A549 (cell line): ENCODE measurements around the gene SLC39A11. TPM values are rescaled to one million over a fixed set of nuclear protein-coding genes. Genes with fewer than 3 reads are reported as not detected.

Source experiments
- ATAC-seq, 2 experiments: fragments of 200-7000 bp in 1 of 2; fragments of >200 bp in 1 of 2; cut with Nextera tagmentation in 1 of 2; cut with Tn5 transposase in 1 of 2; 3 replicates each; pipeline versions ENCODE4 v1.8.0 to v1.9.1; 2018 to 2020; ENCODE audit warnings: mild to moderate bottlenecking in 1 of 2, moderate library complexity in 1 of 2
- CTCF ChIA-PET: fragments of 300-600 bp; sonication (Branson Sonifier 250); formaldehyde crosslinking; extraction: SDS; loops from one replicate; lab custom pipeline; 2021; ENCODE audit warnings: antibody characterized with exemption, inconsistent platforms; lab: Yijun Ruan, JAX
- POLR2A ChIA-PET: fragments of 350-600 bp; formaldehyde crosslinking; extraction: SDS; loops from one replicate; lab custom pipeline; 2021; ENCODE audit warnings: antibody characterized with exemption, inconsistent platforms; lab: Yijun Ruan, JAX
- DNase-seq, 2 experiments: peaks; one replicate each; pipeline versions ENCODE4 v3.0.0 to v3.0.0-alpha.2; 2011 to 2016; ENCODE audit warnings: low read depth in 1 of 2, low spot score in 1 of 2
- FAIRE-seq: peaks from 2 replicates; lab custom pipeline; 2011; peaks lifted over from hg19 to GRCh38; lab: Jason Lieb, UNC
- H3K27ac ChIP-seq, 2 experiments: fragments of >200 bp; sonication (Bioruptor Twin); formaldehyde crosslinking; 3 replicates each; pipeline ENCODE4 v1.5.1; 2016 to 2017
- H3K4me1 ChIP-seq: fragments of >200 bp; sonication (Bioruptor Twin); formaldehyde crosslinking; 3 replicates; pipeline ENCODE4 v1.6.1; 2016
- H3K4me2 ChIP-seq: fragments of >200 bp; sonication (Bioruptor Twin); formaldehyde crosslinking; 3 replicates; pipeline ENCODE4 v1.6.1; 2016
- H3K4me3 ChIP-seq: fragments of >200 bp; sonication (Bioruptor Twin); formaldehyde crosslinking; 3 replicates; pipeline ENCODE4 v1.5.1; 2016
- H3K9me3 ChIP-seq: fragments of >200 bp; sonication (Bioruptor Twin); formaldehyde crosslinking; 3 replicates; pipeline ENCODE4 v1.6.1; 2016
- CBX8 ChIP-seq: fragments of 200-600 bp; sonication (generic); IDR thresholded peaks from 2 replicates; pipeline ENCODE4 v1.6.1; 2016
- CEBPB ChIP-seq, 2 experiments: fragments of >200 bp in 1 of 2; sonication (Bioruptor Twin) in 1 of 2; formaldehyde crosslinking in 1 of 2; IDR thresholded peaks; 2 replicates each; pipeline ENCODE4 v1.6.1; 2012 to 2016
- EP300 ChIP-seq, 2 experiments: fragments of >200 bp; sonication (Bioruptor Twin); formaldehyde crosslinking; IDR thresholded peaks; 2 replicates in 1 of 2; 3 replicates in 1 of 2; pipeline ENCODE4 v1.6.1; 2016 to 2017
- FOSL2 ChIP-seq, 2 experiments: fragments of 450-650 bp in 1 of 2; fragments of >200 bp in 1 of 2; sonication (Bioruptor Twin) in 1 of 2; formaldehyde crosslinking; IDR thresholded peaks; 2 replicates each; pipeline versions ENCODE4 v1.5.0 to v1.6.1; 2016 to 2020; ENCODE audit warnings: mild to moderate bottlenecking in 1 of 2, moderate library complexity in 1 of 2
- FOXS1 ChIP-seq: fragments of 250-450 bp; sonication (Bioruptor Pico); IDR thresholded peaks from 2 replicates; pipeline ENCODE4 v1.5.0; 2020; ENCODE audit warnings: mild to moderate bottlenecking, moderate library complexity
- GATA3 ChIP-seq: IDR thresholded peaks from 2 replicates; pipeline ENCODE4 v1.6.1; 2012; ENCODE audit warnings: borderline replicate concordance
- HDAC2 ChIP-seq: fragments of 200-600 bp; sonication (generic); IDR thresholded peaks from 2 replicates; pipeline ENCODE4 v1.6.1; 2016
- HEYL ChIP-seq: fragments of 250-450 bp; sonication (Bioruptor Pico); IDR thresholded peaks from 2 replicates; pipeline ENCODE4 v1.8.0; 2021; ENCODE audit warnings: mild to moderate bottlenecking, moderate library complexity
- JUN ChIP-seq, 2 experiments: fragments of >200 bp; sonication (Bioruptor Twin); formaldehyde crosslinking; IDR thresholded peaks; 2 replicates in 1 of 2; 3 replicates in 1 of 2; pipeline ENCODE4 v1.6.1; 2016 to 2017
- JUNB ChIP-seq: fragments of >200 bp; sonication (Bioruptor Twin); formaldehyde crosslinking; IDR thresholded peaks from 2 replicates; pipeline ENCODE4 v1.6.1; 2016
- MYC ChIP-seq: IDR thresholded peaks from 2 replicates; pipeline ENCODE4 v1.6.1; 2012; ENCODE audit warnings: mild to moderate bottlenecking, inconsistent platforms, low read length, improper control_type of control experiment, borderline replicate concordance
- NR3C1 ChIP-seq: fragments of >200 bp; sonication (Bioruptor Twin); formaldehyde crosslinking; IDR thresholded peaks from 3 replicates; pipeline ENCODE4 v1.6.1; 2017
- POLR2AphosphoS2 ChIP-seq: conservative IDR thresholded peaks from 2 replicates; pipeline ENCODE4 v1.6.1; 2012; ENCODE audit warnings: low read length, improper control_type of control experiment, inconsistent platforms
- RAD21 ChIP-seq, 2 experiments: fragments of >200 bp in 1 of 2; sonication (Bioruptor Twin) in 1 of 2; formaldehyde crosslinking in 1 of 2; IDR thresholded peaks in 1 of 2; conservative IDR thresholded peaks in 1 of 2; 2 replicates in 1 of 2; 3 replicates in 1 of 2; pipeline ENCODE4 v1.6.1; 2012 to 2018; ENCODE audit warnings: inconsistent platforms in 1 of 2
- REST ChIP-seq: fragments of 200-600 bp; sonication (generic); IDR thresholded peaks from 2 replicates; pipeline ENCODE4 v1.6.1; 2016; ENCODE audit warnings: antibody characterized with exemption, mild to moderate bottlenecking, moderate library complexity
- SMC3 ChIP-seq: fragments of >200 bp; sonication (Bioruptor Twin); formaldehyde crosslinking; IDR thresholded peaks from 3 replicates; pipeline ENCODE4 v1.6.1; 2018; ENCODE audit warnings: inconsistent platforms
- WGBS: methylation state at CpG from one replicate; pipeline ENCODE4 v1.1.6; 2017; ENCODE audit errors: missing lambda C conversion rate; 5-methylcytosine and 5-hydroxymethylcytosine counted together
- polyA plus RNA-seq, 4 experiments: library from polyadenylated mRNA; depleted of rRNA in 3 of 4; stranded (reverse); fragments of >200 nt; fragmentation: RNase III in 1 of 4; extraction: RNeasy Plus Mini Kit Qiagen cat#74134 plus additional on column Dnase treatment in 1 of 4; gene quantifications; 2 replicates in 3 of 4; 3 replicates in 1 of 4; pipeline ENCODE4 v1.2.3, GENCODE V29; 2011 to 2017

Gene SLC39A11
- polyA plus RNA-seq, 2 of the 4 experiments (the other 2 are of a cell fraction), result 18.4 to 25.2 TPM

GRCh38 chr17:72922219-72922618, 170.3 kb downstream of the SLC39A11 start:
- WGBS, result 86% methylated on average over 3 of the region's 3 CpGs
- H3K27ac ChIP-seq, result no peak overlapping the region
- POLR2A ChIA-PET, result no interaction called here
- TF ChIP-seq SMC3, result no peak
- TF ChIP-seq NR3C1, result no peak
- TF ChIP-seq CEBPB (IDR thresholded peaks at IDR 0.05), result no peak
- no peak for TF ChIP-seq MYC
- TF ChIP-seq, all 56 proteins: peak for 0
- no peak overlapping the region for H3K4me3 ChIP-seq
- CTCF ChIA-PET, result interaction anchor here (1.0 to 2.2 kb wide), 4 partner anchors 10 to 235 kb away, joined by 3 to 14 read pairs (median 4); no protein-coding TSS in a partner anchor
- no peak overlapping the region for H3K4me2 ChIP-seq
- H3K9me3 ChIP-seq, result no peaks in the 10 kb centered on the region
- peak; percentile 89 for FAIRE-seq
- no peaks in the 10 kb centered on the region for H3K4me1 ChIP-seq
- DNase-seq, result no peak
- ATAC-seq, result no peak

GRCh38 chr17:72921347-72922054, 171.0 kb downstream of the SLC39A11 start:
- 88% methylated on average over 5 of the region's 5 CpGs for WGBS
- TF ChIP-seq CEBPB (IDR thresholded peaks at IDR 0.05), result no peak
- peak; percentile 63 for FAIRE-seq

GRCh38 chr17:72920513-72920912, 172.0 kb downstream of the SLC39A11 start:
- TF ChIP-seq CBX8, result no peak
- TF ChIP-seq EP300 (IDR thresholded peaks at IDR 0.05), result no peak
- no peak for TF ChIP-seq POLR2AphosphoS2
- TF ChIP-seq HEYL (CRISPR knock-in tag), result no peak
- no peak overlapping the region for H3K4me2 ChIP-seq
- FAIRE-seq (no peak), ATAC-seq (no peak), DNase-seq (no peak)
- CTCF ChIA-PET, result interaction anchor here (1.4 kb wide), 1 partner anchor 193 kb away, joined by 4 read pairs; no protein-coding TSS in a partner anchor
- 85% methylated on average over 2 of the region's 2 CpGs for WGBS
- no peaks in the 10 kb centered on the region for H3K4me1 ChIP-seq
- no peak overlapping the region for H3K27ac ChIP-seq
- POLR2A ChIA-PET, result no interaction called here
- no peak overlapping the region for H3K4me3 ChIP-seq
- no peaks in the 10 kb centered on the region for H3K9me3 ChIP-seq

More at GRCh38 chr17:72921347-72922054, 171.0 kb downstream of the SLC39A11 start:
- H3K27ac ChIP-seq, result no peak overlapping the region
- DNase-seq, result no peak
- H3K9me3 ChIP-seq, result no peaks in the 10 kb centered on the region
- POLR2A ChIA-PET, result no interaction called here
- CTCF ChIA-PET, result interaction anchor here (1.4 to 2.2 kb wide), 3 partner anchors 9 to 235 kb away, joined by 3 to 14 read pairs (median 5); no protein-coding TSS in a partner anchor
- no peak overlapping the region for H3K4me3 ChIP-seq
- no peak overlapping the region for H3K4me2 ChIP-seq
- no peak for ATAC-seq
- H3K4me1 ChIP-seq, result no peaks in the 10 kb centered on the region

GRCh38 chr17:72916991-72917390, 175.5 kb downstream of the SLC39A11 start:
- ATAC-seq, result no peak
- ChIA-PET CTCF (interaction anchor here (0.9 to 1.4 kb wide), 2 partner anchors 26 to 33 kb away, joined by 3 read pairs; no protein-coding TSS in a partner anchor), POLR2A (no interaction called here)
- Histone ChIP-seq H3K4me3 (no peak overlapping the region), H3K9me3 (no peaks in the 10 kb centered on the region), H3K4me2 (no peak overlapping the region), H3K27ac (no peak overlapping the region), H3K4me1 (no peaks in the 10 kb centered on the region)
- no peak for TF ChIP-seq HDAC2
- no peak for TF ChIP-seq SMC3
- no peak for TF ChIP-seq JUNB
- TF ChIP-seq REST, result no peak
- no peak for TF ChIP-seq RAD21 (conservative IDR thresholded peaks at IDR 0.05 in 1 of 2, IDR thresholded peaks at IDR 0.05 in 1 of 2)
- no peak for TF ChIP-seq JUN (IDR thresholded peaks at IDR 0.05)
- TF ChIP-seq FOSL2 (IDR thresholded peaks at IDR 0.05), result no peak
- TF ChIP-seq FOSL2 (CRISPR knock-in tag; IDR thresholded peaks at IDR 0.05), result no peak
- no peak for TF ChIP-seq FOXS1 (CRISPR knock-in tag)
- TF ChIP-seq CEBPB (IDR thresholded peaks at IDR 0.05), result no peak
- no peak for TF ChIP-seq GATA3
- no peak for FAIRE-seq
- WGBS, result 82% methylated on average over 8 of the region's 8 CpGs
- no peak for DNase-seq
